Measurements from ENCODE around the gene CES4A. TPM values are rescaled to one million over a fixed set of nuclear protein-coding genes. Genes with fewer than 3 reads are reported as not detected.

Gene CES4A
- total RNA-seq, 1 donor from 2014 or later, result 0.22 TPM

DNA sequence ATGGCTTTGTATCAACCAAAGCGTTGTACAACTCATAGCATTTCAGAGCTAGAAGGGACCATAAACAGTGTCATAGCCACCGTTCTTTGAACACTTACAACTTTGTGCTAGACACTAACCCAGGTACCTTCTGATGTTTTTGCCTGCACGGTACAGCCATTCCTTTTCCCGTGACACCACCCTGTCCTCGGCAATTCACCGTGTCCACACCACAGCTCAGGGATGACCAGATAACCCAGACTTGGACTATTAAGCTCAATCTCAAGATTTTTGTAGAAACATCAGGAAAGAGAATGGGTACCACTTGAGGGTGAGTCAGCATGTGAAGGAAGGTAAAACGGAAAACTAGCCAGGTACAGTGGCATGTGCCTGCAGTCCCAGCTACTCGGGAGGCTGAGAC, 30.8 kb downstream of the CES4A start:
- Mint-ChIP-seq H3K27me3 (ENCODE audit: insufficient read depth, low read depth) (peaks cover 23% of the 10 kb centered on the region), H3K27ac (peak overlapping the region; percentile 17), H3K4me1 (no peaks in the 10 kb centered on the region), H3K9me3 (no peaks in the 10 kb centered on the region), H3K36me3 (no peaks in the 10 kb centered on the region), H3K4me3 (no peak overlapping the region)
- TF ChIP-seq, protein P1, sequence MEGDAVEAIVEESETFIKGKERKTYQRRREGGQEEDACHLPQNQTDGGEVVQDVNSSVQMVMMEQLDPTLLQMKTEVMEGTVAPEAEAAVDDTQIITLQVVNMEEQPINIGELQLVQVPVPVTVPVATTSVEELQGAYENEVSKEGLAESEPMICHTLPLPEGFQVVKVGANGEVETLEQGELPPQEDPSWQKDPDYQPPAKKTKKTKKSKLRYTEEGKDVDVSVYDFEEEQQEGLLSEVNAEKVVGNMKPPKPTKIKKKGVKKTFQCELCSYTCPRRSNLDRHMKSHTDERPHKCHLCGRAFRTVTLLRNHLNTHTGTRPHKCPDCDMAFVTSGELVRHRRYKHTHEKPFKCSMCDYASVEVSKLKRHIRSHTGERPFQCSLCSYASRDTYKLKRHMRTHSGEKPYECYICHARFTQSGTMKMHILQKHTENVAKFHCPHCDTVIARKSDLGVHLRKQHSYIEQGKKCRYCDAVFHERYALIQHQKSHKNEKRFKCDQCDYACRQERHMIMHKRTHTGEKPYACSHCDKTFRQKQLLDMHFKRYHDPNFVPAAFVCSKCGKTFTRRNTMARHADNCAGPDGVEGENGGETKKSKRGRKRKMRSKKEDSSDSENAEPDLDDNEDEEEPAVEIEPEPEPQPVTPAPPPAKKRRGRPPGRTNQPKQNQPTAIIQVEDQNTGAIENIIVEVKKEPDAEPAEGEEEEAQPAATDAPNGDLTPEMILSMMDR (IDR thresholded peaks at IDR 0.05), result no peak
- TF ChIP-seq EZH2phosphoT487 (IDR thresholded peaks at IDR 0.05), result no peak
- no peak for TF ChIP-seq EZH2 (IDR thresholded peaks at IDR 0.05)
- no peaks in the 10 kb centered on the region for H4K20me1 ChIP-seq (ENCODE audit: low read depth)
- no peaks in the 10 kb centered on the region for H3K9me3 ChIP-seq (ENCODE audit: low read depth)
- H3K4me3 ChIP-seq, result no peak overlapping the region
- H3K36me3 ChIP-seq, result no peaks in the 10 kb centered on the region
- no peak overlapping the region for H2AFZ ChIP-seq (replicated peaks)
- peaks cover 6% of the 10 kb centered on the region for H3F3A ChIP-seq (ENCODE audit: low read depth)
- DNase-seq (ENCODE audit: low spot score), result no peak
- H3K79me2 ChIP-seq (ENCODE audit: low read depth), result no peaks in the 10 kb centered on the region
- H3K4me1 ChIP-seq, result no peaks in the 10 kb centered on the region
- no peak overlapping the region for H3K9ac ChIP-seq
- H3K4me2 ChIP-seq, result no peak overlapping the region
- peaks cover 28% of the 10 kb centered on the region for H3K27me3 ChIP-seq
- no peak overlapping the region for H3K27ac ChIP-seq

DNA sequence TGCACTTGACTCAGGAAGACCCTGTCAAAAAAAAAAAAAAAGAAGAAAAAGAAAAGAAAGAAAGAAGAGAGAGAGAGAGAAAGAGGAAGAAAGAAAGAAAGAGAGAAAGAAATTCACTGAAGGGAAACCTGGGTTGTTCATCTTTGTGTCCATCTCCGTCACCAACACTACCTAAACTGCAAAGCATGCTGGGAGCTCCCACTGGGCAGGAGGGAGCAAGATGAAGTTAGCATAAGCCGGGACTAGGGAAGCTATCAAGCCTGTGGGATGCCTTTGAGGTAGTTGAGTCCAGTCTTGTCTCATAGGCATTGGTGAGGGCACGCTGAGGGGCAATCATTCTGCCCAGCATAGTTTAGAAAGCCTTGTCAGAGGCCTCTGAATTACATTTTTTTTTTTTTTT, 32.9 kb downstream of the CES4A start:
- H3K4me1 Mint-ChIP-seq, result no peaks in the 10 kb centered on the region
- Histone ChIP-seq H3K79me2 (ENCODE audit: low read depth) (no peaks in the 10 kb centered on the region), H3K9me3 (ENCODE audit: low read depth) (no peaks in the 10 kb centered on the region), H3K36me3 (no peaks in the 10 kb centered on the region), H3K4me3 (no peak overlapping the region), H3F3A (ENCODE audit: low read depth) (no peaks in the 10 kb centered on the region), H3K27me3 (peaks cover 7% of the 10 kb centered on the region), H3K9ac (no peak overlapping the region), H2AFZ (replicated peaks) (no peak overlapping the region), H3K27ac (no peak overlapping the region), H3K4me2 (no peak overlapping the region), H4K20me1 (ENCODE audit: low read depth) (no peaks in the 10 kb centered on the region), H3K4me1 (no peaks in the 10 kb centered on the region)
- no peak for TF ChIP-seq EZH2 (IDR thresholded peaks at IDR 0.05)
- TF ChIP-seq, protein P1 (IDR thresholded peaks at IDR 0.05), result no peak
- no peak for TF ChIP-seq EZH2phosphoT487 (IDR thresholded peaks at IDR 0.05)
- H3K36me3 Mint-ChIP-seq, result no peaks in the 10 kb centered on the region
- H3K4me3 Mint-ChIP-seq, result no peak overlapping the region
- H3K27ac Mint-ChIP-seq, result no peak overlapping the region
- H3K27me3 Mint-ChIP-seq (ENCODE audit: insufficient read depth, low read depth), result peaks cover 13% of the 10 kb centered on the region
- no peak for DNase-seq (ENCODE audit: low spot score)
- no peaks in the 10 kb centered on the region for H3K9me3 Mint-ChIP-seq

DNA sequence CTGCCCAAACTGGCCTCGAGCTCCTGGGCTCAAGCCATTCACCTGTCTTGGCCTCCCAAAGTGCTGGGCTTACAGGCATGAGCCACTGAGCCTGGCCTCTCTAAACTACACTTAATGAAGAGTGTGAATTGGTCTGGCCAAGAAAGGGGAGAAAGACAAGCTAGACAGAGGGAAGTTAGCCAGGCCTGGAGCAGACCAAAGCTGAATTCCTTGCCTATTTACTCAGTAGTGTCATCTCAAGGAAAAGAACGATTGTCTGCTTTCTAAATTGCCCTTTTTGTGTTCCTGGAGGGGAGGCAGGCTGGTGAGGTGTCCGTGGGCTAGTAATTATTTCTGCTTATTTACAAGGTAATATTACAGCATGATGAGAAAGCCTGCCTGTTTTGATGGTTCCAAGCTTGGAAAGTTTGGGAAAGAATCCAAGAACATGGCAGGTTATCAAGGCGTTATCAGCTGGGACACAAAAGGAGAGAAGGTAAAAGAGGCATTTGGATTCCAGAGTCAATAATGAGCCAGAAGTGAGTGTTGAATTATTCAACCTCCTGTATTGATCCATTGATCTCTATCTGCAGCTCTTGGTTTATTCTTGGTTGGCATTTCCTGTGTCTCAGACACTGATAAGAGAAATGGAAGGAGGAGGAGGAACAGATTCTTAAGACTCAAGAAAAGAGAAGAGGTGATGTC, 34.3 kb downstream of the CES4A start:
- H3K36me3 Mint-ChIP-seq, result no peaks in the 10 kb centered on the region
- H2AFZ ChIP-seq (replicated peaks), result no peak overlapping the region
- H3K4me1 Mint-ChIP-seq, result no peaks in the 10 kb centered on the region
- H3K79me2 ChIP-seq (ENCODE audit: low read depth), result no peaks in the 10 kb centered on the region
- peaks cover 9% of the 10 kb centered on the region for H3K27me3 Mint-ChIP-seq (ENCODE audit: insufficient read depth, low read depth)
- H3K9me3 Mint-ChIP-seq, result no peaks in the 10 kb centered on the region
- H3K4me2 ChIP-seq, result no peak overlapping the region
- H3K36me3 ChIP-seq, result no peaks in the 10 kb centered on the region
- H4K20me1 ChIP-seq (ENCODE audit: low read depth), result no peaks in the 10 kb centered on the region
- no peaks in the 10 kb centered on the region for H3K9me3 ChIP-seq (ENCODE audit: low read depth)
- no peaks in the 10 kb centered on the region for H3K27me3 ChIP-seq
- H3F3A ChIP-seq (ENCODE audit: low read depth), result no peaks in the 10 kb centered on the region
- H3K4me3 ChIP-seq, result no peak overlapping the region
- TF ChIP-seq, protein P1 (IDR thresholded peaks at IDR 0.05), result no peak
- TF ChIP-seq EZH2phosphoT487 (IDR thresholded peaks at IDR 0.05) (no peak), EZH2 (IDR thresholded peaks at IDR 0.05) (no peak)
- no peak overlapping the region for H3K27ac Mint-ChIP-seq
- no peak for DNase-seq (ENCODE audit: low spot score)
- no peak overlapping the region for H3K9ac ChIP-seq
- no peak overlapping the region for H3K27ac ChIP-seq
- H3K4me1 ChIP-seq, result no peaks in the 10 kb centered on the region
- H3K4me3 Mint-ChIP-seq, result no peak overlapping the region
